Panc1 (cell line): Measurements from ENCODE around the gene SEC61A2. TPM values are rescaled to one million over a fixed set of nuclear protein-coding genes. Genes with fewer than 3 reads are reported as not detected.
A peak's percentile ranks its signal among the peaks of the same experiment; 100 is the strongest.

Experiments
- ATAC-seq: fragments of 200-7000 bp; cut with Tn5 transposase; 2 replicates; pipeline ENCODE4 v1.9.1; 2020; ENCODE audit warnings: mild to moderate bottlenecking, moderate library complexity
- BruUV-seq: library from RNA; stranded (reverse); fragments of 400-500 nt; replicated peaks from 2 replicates; lab custom pipeline; 2021; lab: Mats Ljungman, UMichigan
- CTCF ChIA-PET: fragments of 300-600 bp; sonication (Branson Sonifier 250); formaldehyde crosslinking; loops from one replicate; lab custom pipeline; 2022; ENCODE audit warnings: antibody characterized with exemption; lab: Charles Lee
- POLR2A ChIA-PET: fragments of 300-600 bp; sonication (Branson Sonifier 250); formaldehyde crosslinking; loops from one replicate; lab custom pipeline; 2022; ENCODE audit warnings: antibody characterized with exemption; lab: Charles Lee
- DNase-seq: peaks from one replicate; pipeline ENCODE4 v3.0.0-alpha.2; 2010; ENCODE audit warnings: low read depth, low spot score
- H3K27ac ChIP-seq: 2 replicates; pipeline ENCODE4 v1.5.1; 2011; ENCODE audit warnings: mild to moderate bottlenecking, low read length, inconsistent platforms
- H3K27me3 ChIP-seq: fragments of 200-500 bp; sonication (Bioruptor generic); 2 replicates; pipeline ENCODE4 v1.6.0; 2014; ENCODE audit warnings: low read length, inconsistent platforms; ENCODE audit not compliant: control insufficient read depth, insufficient read depth
- H3K36me3 ChIP-seq: fragments of 200-500 bp; sonication (Bioruptor generic); 2 replicates; pipeline ENCODE4 v1.5.1; 2014; ENCODE audit warnings: inconsistent platforms, mild to moderate bottlenecking, low read length, moderate library complexity; ENCODE audit not compliant: control insufficient read depth, insufficient read depth
- H3K4me1 ChIP-seq: 2 replicates; pipeline ENCODE4 v1.5.1; 2011; ENCODE audit warnings: inconsistent platforms, mild to moderate bottlenecking, low read length, moderate library complexity; ENCODE audit not compliant: control insufficient read depth, insufficient read depth
- H3K4me3 ChIP-seq, 2 experiments: 2 replicates each; pipeline ENCODE4 v1.5.1; 2011 to 2012; ENCODE audit warnings: low read depth in 2 of 2, low read length in 2 of 2, mild to moderate bottlenecking in 2 of 2, inconsistent platforms in 1 of 2, moderate library complexity in 1 of 2
- H3K9me3 ChIP-seq: fragments of 200-500 bp; sonication (Bioruptor generic); 2 replicates; pipeline ENCODE4 v1.5.1; 2014; ENCODE audit warnings: low read depth, mild to moderate bottlenecking, inconsistent platforms, low read length, moderate library complexity; ENCODE audit not compliant: control insufficient read depth, insufficient read depth
- CTCF ChIP-seq: fragments of 450-650 bp; IDR thresholded peaks from 2 replicates; pipeline ENCODE4 v1.5.1; 2017; ENCODE audit warnings: mild to moderate bottlenecking
- POLR2AphosphoS5 ChIP-seq: IDR thresholded peaks from 2 replicates; pipeline ENCODE4 v1.6.1; 2012; ENCODE audit warnings: mild to moderate bottlenecking, low read depth, low read length, moderate library complexity
- REST ChIP-seq, 2 experiments: IDR thresholded peaks; 2 replicates each; pipeline ENCODE4 v1.6.1; 2011 to 2012; ENCODE audit warnings: low read depth in 2 of 2, control low read depth in 1 of 2, low read length in 1 of 2, mild to moderate bottlenecking in 1 of 2, moderate library complexity in 1 of 2; ENCODE audit not compliant: insufficient read depth in 1 of 2
- SIN3A ChIP-seq: IDR thresholded peaks from 2 replicates; pipeline ENCODE4 v1.6.1; 2012; ENCODE audit warnings: low read depth, mild to moderate bottlenecking, low read length, moderate library complexity, borderline replicate concordance; ENCODE audit not compliant: insufficient read depth
- TCF7L2 ChIP-seq: IDR thresholded peaks from 2 replicates; pipeline ENCODE4 v1.6.1; 2011; ENCODE audit warnings: mild to moderate bottlenecking, low read depth, low read length, inconsistent platforms
- in situ Hi-C: cut with HindIII; loops from 2 replicates; pipeline ENCODE4 v1.10.0; 2016; ENCODE audit warnings: low sequenced_read_pairs, low pct_unique_long_range_greater_than_20kb
- intact Hi-C: fragments of 100-400 bp; cut with micrococcal nuclease; formaldehyde crosslinking; loops from one replicate; pipeline ENCODE4 v1.10.0; 2022; ENCODE audit not compliant: unreplicated experiment
- total RNA-seq: library from RNA; stranded (reverse); gene quantifications from one replicate; pipeline ENCODE4 v1.2.1, GENCODE V29; 2021; ENCODE audit not compliant: unreplicated experiment

Gene SEC61A2
- total RNA-seq, 1 experiment from 2014 or later = 8.8 TPM

DNA sequence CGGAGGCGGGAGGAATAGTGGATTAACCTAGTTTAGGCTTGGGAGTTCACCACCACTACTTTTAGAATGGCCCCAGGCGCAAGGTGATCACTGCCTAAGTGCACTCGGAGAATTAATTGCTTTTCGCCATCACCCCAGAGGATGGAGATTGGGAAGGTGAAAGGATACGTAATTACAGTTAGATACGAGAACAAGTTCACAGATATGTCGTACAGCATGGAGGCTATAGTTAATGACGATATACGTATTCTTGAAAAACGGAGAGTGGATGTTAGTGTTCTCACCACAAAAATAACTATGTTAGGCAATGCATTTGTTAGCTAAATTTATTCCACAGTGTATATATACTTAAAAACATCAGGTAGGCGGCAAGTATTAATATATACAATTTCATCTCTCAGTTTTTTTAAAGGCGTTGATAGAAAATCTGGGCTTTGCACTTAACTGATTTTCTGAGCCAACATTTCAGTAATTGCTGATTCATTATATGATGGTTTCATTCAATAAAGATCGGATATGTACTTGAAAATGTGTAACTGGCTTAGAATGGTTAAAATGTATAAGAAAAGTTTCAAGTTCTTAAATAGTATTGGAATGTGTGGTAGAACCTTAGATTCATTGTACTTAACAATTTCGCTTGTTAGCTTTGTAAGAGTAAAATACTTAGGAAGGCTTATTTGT lies 67.2 kb downstream of the SEC61A2 start:
- ATAC-seq (no peak), DNase-seq (no peak)
- no peak for TF ChIP-seq REST (IDR thresholded peaks at IDR 0.05; ENCODE audit: insufficient read depth in 1 of 2, low read depth in 2 of 2, low read length in 1 of 2)
- no peak for TF ChIP-seq POLR2AphosphoS5
- no peak for TF ChIP-seq SIN3A
- no peak for TF ChIP-seq TCF7L2
- TF ChIP-seq CTCF = no peak
- H3K4me3 ChIP-seq = peak overlapping the region; percentile 89 to 96
- in situ Hi-C loops = no loop called here
- BruUV-seq = TSS peak; percentile 80
- H3K4me1 ChIP-seq = peaks cover 4% of the 10 kb centered on the region
- ChIA-PET CTCF (no interaction called here), POLR2A (no interaction called here)
- H3K27me3 ChIP-seq = no peaks in the 10 kb centered on the region
- H3K36me3 ChIP-seq = peaks cover 23% of the 10 kb centered on the region
- intact Hi-C loops = no loop called here
- no peaks in the 10 kb centered on the region for H3K9me3 ChIP-seq
- H3K27ac ChIP-seq = peak overlapping the region; percentile 95

GRCh38 chr10:12198156-12198555 lies 68.7 kb downstream of the SEC61A2 start:
- H3K27ac ChIP-seq = no peak overlapping the region
- peaks cover 4% of the 10 kb centered on the region for H3K4me1 ChIP-seq
- peaks cover 25% of the 10 kb centered on the region for H3K36me3 ChIP-seq
- DNase-seq (no peak), ATAC-seq (no peak)
- no peak overlapping the region for H3K4me3 ChIP-seq
- CTCF ChIA-PET = no interaction called here
- H3K9me3 ChIP-seq = no peaks in the 10 kb centered on the region
- POLR2A ChIA-PET = no interaction called here
- no peaks in the 10 kb centered on the region for H3K27me3 ChIP-seq
- TF ChIP-seq TCF7L2 (no peak), POLR2AphosphoS5 (no peak), CTCF (no peak)
- no TSS peak for BruUV-seq
- intact Hi-C loops = no loop called here
- in situ Hi-C loops = no loop called here
